Measurements from ENCODE around the gene MYO1E.
"Not testable (repeated sequence)": the region's sequence is repeated elsewhere in the genome, so short reads cannot be mapped to it uniquely, and the experiment has no call there.

Gene MYO1E

GRCh38 chr15:59283717-59284391, 88.8 kb downstream of the MYO1E start:
- intact Hi-C loops (cut with DNase I; ENCODE audit: low total_unique reads): no loop called here
- Histone ChIP-seq H3K27ac (no peak overlapping the region), H3K36me3 (no peaks in the 10 kb centered on the region), H3K9me3 (no peaks in the 10 kb centered on the region), H3K4me1 (peaks cover 0 to 42% (median 7%) of the 10 kb centered on the region in 4 donors), H3K4me3 (no peak overlapping the region), H3K27me3 (no peaks in the 10 kb centered on the region)
- TF ChIP-seq CTCF (IDR thresholded peaks at IDR 0.05): no peak
- no peak for DNase-seq

- H3K4me3 ChIP-seq: no peak overlapping the region
- no peak overlapping the region for H3K27ac ChIP-seq
- H3K9me3 ChIP-seq: no peaks in the 10 kb centered on the region
- intact Hi-C loops (cut with DNase I; ENCODE audit: low total_unique reads): no loop called here
- no peaks in the 10 kb centered on the region for H3K36me3 ChIP-seq
- no peak for DNase-seq
- no peaks in the 10 kb centered on the region for H3K27me3 ChIP-seq
- no peak for TF ChIP-seq CTCF (IDR thresholded peaks at IDR 0.05)
- peaks cover 0 to 41% (median 7%) of the 10 kb centered on the region in 4 donors for H3K4me1 ChIP-seq
Observed at GRCh38 chr15:59282515-59283337, 89.9 kb downstream of the MYO1E start.

GRCh38 chr15:59281699-59282098, 91.0 kb downstream of the MYO1E start:
- no peak for DNase-seq
- H3K4me1 ChIP-seq: peaks cover 0 to 43% (median 9%) of the 10 kb centered on the region in 4 donors
- TF ChIP-seq CTCF (IDR thresholded peaks at IDR 0.05): no peak
- no peak overlapping the region for H3K4me3 ChIP-seq
- H3K9me3 ChIP-seq: no peaks in the 10 kb centered on the region
- no peaks in the 10 kb centered on the region for H3K27me3 ChIP-seq
- intact Hi-C loops (cut with DNase I; ENCODE audit: low total_unique reads): no loop called here
- no peak overlapping the region for H3K27ac ChIP-seq
- H3K36me3 ChIP-seq: no peaks in the 10 kb centered on the region

GRCh38 chr15:59280855-59281254, 91.8 kb downstream of the MYO1E start:
- Histone ChIP-seq H3K4me1 (peaks cover 0 to 45% (median 11%) of the 10 kb centered on the region in 4 donors), H3K27ac (no peak overlapping the region), H3K4me3 (no peak overlapping the region), H3K36me3 (no peaks in the 10 kb centered on the region), H3K9me3 (no peaks in the 10 kb centered on the region), H3K27me3 (no peaks in the 10 kb centered on the region)
- intact Hi-C loops (cut with DNase I; ENCODE audit: low total_unique reads): no loop called here
- no peak for DNase-seq
- TF ChIP-seq CTCF (IDR thresholded peaks at IDR 0.05): no peak

- DNase-seq; H3K9me3 ChIP-seq; H3K27ac ChIP-seq; H3K4me3 ChIP-seq; intact Hi-C loops (cut with DNase I; ENCODE audit: low total_unique reads); H3K36me3 ChIP-seq; H3K27me3 ChIP-seq: not testable (repeated sequence)
- H3K4me1 ChIP-seq: peaks cover 0 to 42% (median 11%) of the 10 kb centered on the region in 4 donors
Observed at GRCh38 chr15:59280292-59280691, 92.4 kb downstream of the MYO1E start.

- no peak for DNase-seq
- no peaks in the 10 kb centered on the region for H3K36me3 ChIP-seq
- no peaks in the 10 kb centered on the region for H3K9me3 ChIP-seq
- H3K27me3 ChIP-seq: no peaks in the 10 kb centered on the region
- intact Hi-C loops (cut with DNase I; ENCODE audit: low total_unique reads): no loop called here
- H3K4me3 ChIP-seq: no peak overlapping the region
- TF ChIP-seq CTCF (IDR thresholded peaks at IDR 0.05): no peak
- peaks cover 0 to 36% (median 10%) of the 10 kb centered on the region in 4 donors for H3K4me1 ChIP-seq
- no peak overlapping the region for H3K27ac ChIP-seq
Observed at GRCh38 chr15:59279023-59279422, 93.6 kb downstream of the MYO1E start.
